Measurements from ENCODE around the gene CD164. TPM values are rescaled to one million over a fixed set of nuclear protein-coding genes. Genes with fewer than 3 reads are reported as not detected.

CD164 gene
- total and polyA plus RNA-seq, 4 donors = 131 to 300 (median 206) TPM

GRCh38 chr6:109363753-109364152 is 18.5 kb downstream of the CD164 start:
- no peaks in the 10 kb centered on the region for H3K27me3 ChIP-seq (ENCODE audit: control insufficient read depth in 3 of 3, insufficient read depth in 3 of 3, low read length in 2 of 3)
- peaks cover 16 to 42% (median 23%) of the 10 kb centered on the region in 4 donors for H3K36me3 ChIP-seq (ENCODE audit: control insufficient read depth in 4 of 4, insufficient read depth in 4 of 4, low read length in 4 of 4)
- ATAC-seq (ENCODE audit: insufficient read depth, low FRiP score) (no peak), DNase-seq (no peak)
- no peak overlapping the region for H3K27ac ChIP-seq (ENCODE audit: low read depth in 1 of 2, low read length in 1 of 2)
- WGBS, 2 donors = 96 to 98% methylated on average over 2 of the region's 2 CpGs
- no peak overlapping the region for H3K9ac ChIP-seq (ENCODE audit: insufficient read depth in 1 of 2, low read length in 2 of 2)
- no peak overlapping the region for H3K4me3 ChIP-seq
- H3K9me3 ChIP-seq (ENCODE audit: control insufficient read depth in 4 of 4, insufficient read depth in 3 of 4, low read length in 3 of 4) = peaks cover 0 to 2% (median 0%) of the 10 kb centered on the region in 4 donors
- TF ChIP-seq CTCF (IDR thresholded peaks at IDR 0.05; ENCODE audit: control extremely low read depth, extremely low read depth) = no peak
- peaks cover 0 to 8% (median 0%) of the 10 kb centered on the region in 5 donors for H3K4me1 ChIP-seq (ENCODE audit: control insufficient read depth in 5 of 5, insufficient read depth in 5 of 5, low read length in 5 of 5)

GRCh38 chr6:109362102-109362884 is 20.0 kb downstream of the CD164 start:
- Histone ChIP-seq H3K36me3 (ENCODE audit: control insufficient read depth in 4 of 4, insufficient read depth in 4 of 4, low read length in 4 of 4) (peaks cover 16 to 37% (median 27%) of the 10 kb centered on the region in 4 donors), H3K27ac (ENCODE audit: low read depth in 1 of 2, low read length in 1 of 2) (no peak overlapping the region), H3K4me1 (ENCODE audit: control insufficient read depth in 5 of 5, insufficient read depth in 5 of 5, low read length in 5 of 5) (peaks cover 0 to 8% (median 0%) of the 10 kb centered on the region in 5 donors), H3K9me3 (ENCODE audit: control insufficient read depth in 4 of 4, insufficient read depth in 3 of 4, low read length in 3 of 4) (peaks cover 0 to 2% (median 0%) of the 10 kb centered on the region in 4 donors), H3K9ac (ENCODE audit: insufficient read depth in 1 of 2, low read length in 2 of 2) (no peak overlapping the region), H3K4me3 (no peak overlapping the region), H3K27me3 (ENCODE audit: control insufficient read depth in 3 of 3, insufficient read depth in 3 of 3, low read length in 2 of 3) (no peaks in the 10 kb centered on the region)
- DNase-seq (no peak), ATAC-seq (ENCODE audit: insufficient read depth, low FRiP score) (no peak)
- WGBS, 2 donors = 96 to 98% methylated on average over 7 of the region's 7 CpGs
- TF ChIP-seq CTCF (IDR thresholded peaks at IDR 0.05; ENCODE audit: control extremely low read depth, extremely low read depth) = no peak

GRCh38 chr6:109360791-109361190 is 21.5 kb downstream of the CD164 start:
- Histone ChIP-seq H3K4me1 (ENCODE audit: control insufficient read depth in 5 of 5, insufficient read depth in 5 of 5, low read length in 5 of 5) (peaks cover 0 to 8% (median 0%) of the 10 kb centered on the region in 5 donors), H3K27ac (ENCODE audit: low read depth in 1 of 2, low read length in 1 of 2) (no peak overlapping the region), H3K36me3 (ENCODE audit: control insufficient read depth in 4 of 4, insufficient read depth in 4 of 4, low read length in 4 of 4) (peaks cover 16 to 41% (median 34%) of the 10 kb centered on the region in 4 donors), H3K9ac (ENCODE audit: insufficient read depth in 1 of 2, low read length in 2 of 2) (no peak overlapping the region), H3K4me3 (no peak overlapping the region), H3K9me3 (ENCODE audit: control insufficient read depth in 4 of 4, insufficient read depth in 3 of 4, low read length in 3 of 4) (peaks cover 0 to 4% (median 2%) of the 10 kb centered on the region in 4 donors), H3K27me3 (ENCODE audit: control insufficient read depth in 3 of 3, insufficient read depth in 3 of 3, low read length in 2 of 3) (no peaks in the 10 kb centered on the region)
- no peak for DNase-seq
- TF ChIP-seq CTCF (IDR thresholded peaks at IDR 0.05; ENCODE audit: control extremely low read depth, extremely low read depth) = no peak
- ATAC-seq (ENCODE audit: insufficient read depth, low FRiP score) = no peak

All from lung (tissue), 12 donors.